Dedifferentiated amniotic fluid mesenchymal stem cell (primary cell): Measurements from ENCODE around the gene ATF7.

Experiments
- DNase-seq: peaks from one replicate; pipeline ENCODE4 v3.0.0-alpha.2; 2016; ENCODE audit errors: extremely low spot score

The ATF7 gene

GRCh38 chr12:53530920-53531319, 95.3 kb downstream of the ATF7 start:
- peak; percentile 36 for DNase-seq

GRCh38 chr12:53530061-53530460, 96.1 kb downstream of the ATF7 start:
- no peak for DNase-seq

GRCh38 chr12:53524476-53524875, 101.7 kb downstream of the ATF7 start:
- no peak for DNase-seq

- no peak for DNase-seq
Measured at GRCh38 chr12:53523131-53523530, 103.1 kb downstream of the ATF7 start.

GRCh38 chr12:53518381-53518780, 107.8 kb downstream of the ATF7 start:
- no peak for DNase-seq

- DNase-seq: no peak
Measured at GRCh38 chr12:53516758-53517455, 109.3 kb downstream of the ATF7 start.

GRCh38 chr12:53515291-53515680, 110.9 kb downstream of the ATF7 start:
- no peak for DNase-seq

- no peak for DNase-seq
Measured at GRCh38 chr12:53514628-53515290, 111.4 kb downstream of the ATF7 start.

- no peak for DNase-seq
Measured at GRCh38 chr12:53513712-53514410, 112.3 kb downstream of the ATF7 start.

GRCh38 chr12:53510181-53510812, 115.9 kb downstream of the ATF7 start:
- DNase-seq: no peak

- DNase-seq: peak; percentile 79
Measured at GRCh38 chr12:53508534-53509170, 117.5 kb downstream of the ATF7 start.

- no peak for DNase-seq
Measured at GRCh38 chr12:53507603-53507885, 118.6 kb downstream of the ATF7 start.

GRCh38 chr12:53506881-53507602, 119.1 kb downstream of the ATF7 start, which contains the start of gene NPFF:
Gene NPFF, minus strand, starts transcription at chr12:53507484. Its CDS starts 10 bp downstream, at chr12:53507474.
- no peak for DNase-seq

GRCh38 chr12:53506450-53506785, 119.8 kb downstream of the ATF7 start:
- no peak for DNase-seq

GRCh38 chr12:53505555-53506449, 120.4 kb downstream of the ATF7 start:
- DNase-seq: no peak

GRCh38 chr12:53505086-53505485, 121.1 kb downstream of the ATF7 start:
- no peak for DNase-seq

- DNase-seq: no peak
Measured at GRCh38 chr12:53504004-53504920, 121.9 kb downstream of the ATF7 start.

- DNase-seq: no peak
Measured at GRCh38 chr12:53502983-53503728, 123.0 kb downstream of the ATF7 start.

GRCh38 chr12:53502331-53502730, 123.9 kb downstream of the ATF7 start:
- DNase-seq: no peak
